ENCODE measurements around the gene FGGY.

DNA sequence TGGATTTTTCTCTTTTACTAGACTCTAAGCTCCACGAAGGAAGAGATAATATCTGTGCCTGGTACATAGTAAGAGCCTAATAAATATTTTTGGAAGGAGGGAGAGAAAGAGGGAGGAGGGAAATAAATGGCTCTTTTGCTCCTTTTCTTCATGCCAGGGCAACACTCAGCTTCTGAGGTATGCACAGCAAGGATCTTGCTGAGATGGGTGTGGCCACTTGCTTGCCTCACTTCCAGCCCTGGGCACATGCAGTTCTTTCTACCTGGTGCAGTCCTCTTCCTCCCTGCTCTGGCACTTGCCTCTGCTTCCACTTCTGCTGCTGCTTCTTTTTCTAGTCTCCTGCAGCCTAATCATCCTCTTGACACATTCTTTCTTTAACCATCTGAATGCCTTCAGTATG, 148.1 kb downstream of the FGGY start:
- no peak for TF ChIP-seq CTCF (IDR thresholded peaks at IDR 0.05)
- no peak for TF ChIP-seq EZH2 (IDR thresholded peaks at IDR 0.05; ENCODE audit: borderline replicate concordance, insufficient read depth, low read depth, low read length, poor library complexity, severe bottlenecking)
